Chondrocyte (in vitro differentiated cells): ENCODE data around the gene NDUFS3. TPM values are rescaled to one million over a fixed set of nuclear protein-coding genes. Genes with fewer than 3 reads are reported as not detected.

Experiments
- DNase-seq: peaks from one replicate; pipeline ENCODE4 v3.0.0; 2021; ENCODE audit warnings: mixed read lengths, low spot score
- H3K27ac Mint-ChIP-seq: one replicate; pipeline ENCODE4 v1.8.0; 2021; ENCODE audit warnings: mild to moderate bottlenecking, moderate library complexity, mixed read lengths; ENCODE audit not compliant: unreplicated experiment
- H3K27me3 Mint-ChIP-seq: 2 replicates; pipeline ENCODE4 v1.8.0; 2021; ENCODE audit warnings: low read depth, mixed read lengths
- H3K36me3 Mint-ChIP-seq: 2 replicates; pipeline ENCODE4 v1.8.0; 2021; ENCODE audit warnings: low read depth, mixed read lengths
- H3K4me1 Mint-ChIP-seq: 2 replicates; pipeline ENCODE4 v1.8.0; 2021; ENCODE audit warnings: low read depth, mild to moderate bottlenecking, mixed read lengths
- H3K4me3 Mint-ChIP-seq: one replicate; pipeline ENCODE4 v1.8.0; 2021; ENCODE audit warnings: mild to moderate bottlenecking, moderate library complexity, mixed read lengths; ENCODE audit not compliant: unreplicated experiment
- H3K9me3 Mint-ChIP-seq: 2 replicates; pipeline ENCODE4 v1.8.0; 2021; ENCODE audit warnings: low read depth, mixed read lengths
- total RNA-seq: library from RNA; stranded (reverse); gene quantifications from 3 replicates; pipeline ENCODE4 v1.2.1, GENCODE V29; 2021
- TF ChIP-seq, protein P1 (sequence below): fragments of 200-600 bp; sonication (generic); IDR thresholded peaks from 2 replicates; pipeline ENCODE4 v1.5.0; 2021; ENCODE audit warnings: antibody characterized with exemption, mild to moderate bottlenecking, moderate library complexity

The NDUFS3 gene
- total RNA-seq, 1 donor from 2014 or later: 70.3 TPM

DNA sequence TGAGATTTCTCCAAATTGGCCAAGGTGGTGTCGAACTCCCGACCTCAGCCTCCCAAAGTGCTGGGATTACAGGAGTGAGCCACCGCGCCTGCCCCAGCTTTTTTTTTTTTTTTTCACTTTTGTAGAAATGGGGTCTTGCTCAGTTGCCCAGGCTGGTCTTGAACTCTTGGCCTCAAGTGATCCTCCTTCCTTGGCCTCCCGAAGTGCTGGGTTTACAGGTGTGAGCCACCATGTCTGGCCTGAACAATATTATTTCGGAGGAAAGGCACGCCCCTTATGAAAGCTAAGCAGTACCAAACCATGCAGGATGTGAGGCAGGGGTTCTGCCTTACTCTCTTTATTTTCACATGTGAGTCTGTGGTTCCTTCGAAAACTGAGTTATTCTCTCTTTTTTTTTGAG is 47.4 kb downstream of the NDUFS3 start:
- TF ChIP-seq, protein P1, sequence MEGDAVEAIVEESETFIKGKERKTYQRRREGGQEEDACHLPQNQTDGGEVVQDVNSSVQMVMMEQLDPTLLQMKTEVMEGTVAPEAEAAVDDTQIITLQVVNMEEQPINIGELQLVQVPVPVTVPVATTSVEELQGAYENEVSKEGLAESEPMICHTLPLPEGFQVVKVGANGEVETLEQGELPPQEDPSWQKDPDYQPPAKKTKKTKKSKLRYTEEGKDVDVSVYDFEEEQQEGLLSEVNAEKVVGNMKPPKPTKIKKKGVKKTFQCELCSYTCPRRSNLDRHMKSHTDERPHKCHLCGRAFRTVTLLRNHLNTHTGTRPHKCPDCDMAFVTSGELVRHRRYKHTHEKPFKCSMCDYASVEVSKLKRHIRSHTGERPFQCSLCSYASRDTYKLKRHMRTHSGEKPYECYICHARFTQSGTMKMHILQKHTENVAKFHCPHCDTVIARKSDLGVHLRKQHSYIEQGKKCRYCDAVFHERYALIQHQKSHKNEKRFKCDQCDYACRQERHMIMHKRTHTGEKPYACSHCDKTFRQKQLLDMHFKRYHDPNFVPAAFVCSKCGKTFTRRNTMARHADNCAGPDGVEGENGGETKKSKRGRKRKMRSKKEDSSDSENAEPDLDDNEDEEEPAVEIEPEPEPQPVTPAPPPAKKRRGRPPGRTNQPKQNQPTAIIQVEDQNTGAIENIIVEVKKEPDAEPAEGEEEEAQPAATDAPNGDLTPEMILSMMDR: no peak
- no peak overlapping the region for H3K27ac Mint-ChIP-seq
- no peaks in the 10 kb centered on the region for H3K4me1 Mint-ChIP-seq
- no peak for DNase-seq
- peaks cover 30% of the 10 kb centered on the region for H3K36me3 Mint-ChIP-seq
- H3K27me3 Mint-ChIP-seq: no peaks in the 10 kb centered on the region
- no peaks in the 10 kb centered on the region for H3K9me3 Mint-ChIP-seq
- H3K4me3 Mint-ChIP-seq: no peak overlapping the region

DNA sequence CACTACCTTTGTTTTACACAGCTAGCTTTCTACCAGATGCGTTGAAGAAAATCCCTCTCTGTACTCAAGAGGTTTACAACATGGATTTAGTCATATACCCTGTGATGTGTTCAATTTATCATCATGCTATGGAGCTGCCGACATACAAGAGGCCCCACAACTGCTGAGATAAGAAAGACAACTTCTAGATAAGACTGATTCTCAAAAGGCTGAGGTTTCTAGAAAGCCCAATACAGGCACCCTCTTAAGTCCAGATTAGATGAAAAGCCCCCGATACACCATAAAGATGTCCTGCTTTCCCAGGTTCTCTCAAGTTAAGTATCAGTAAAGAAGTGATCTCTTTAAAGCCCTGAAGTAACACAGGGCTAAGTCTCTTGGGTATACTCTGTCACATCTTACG is 49.2 kb downstream of the NDUFS3 start:
- Mint-ChIP-seq H3K4me1 (no peaks in the 10 kb centered on the region), H3K9me3 (no peaks in the 10 kb centered on the region), H3K4me3 (no peak overlapping the region), H3K36me3 (peaks cover 33% of the 10 kb centered on the region), H3K27me3 (no peaks in the 10 kb centered on the region), H3K27ac (no peak overlapping the region)
- DNase-seq: no peak
- TF ChIP-seq, protein P1: no peak

DNA sequence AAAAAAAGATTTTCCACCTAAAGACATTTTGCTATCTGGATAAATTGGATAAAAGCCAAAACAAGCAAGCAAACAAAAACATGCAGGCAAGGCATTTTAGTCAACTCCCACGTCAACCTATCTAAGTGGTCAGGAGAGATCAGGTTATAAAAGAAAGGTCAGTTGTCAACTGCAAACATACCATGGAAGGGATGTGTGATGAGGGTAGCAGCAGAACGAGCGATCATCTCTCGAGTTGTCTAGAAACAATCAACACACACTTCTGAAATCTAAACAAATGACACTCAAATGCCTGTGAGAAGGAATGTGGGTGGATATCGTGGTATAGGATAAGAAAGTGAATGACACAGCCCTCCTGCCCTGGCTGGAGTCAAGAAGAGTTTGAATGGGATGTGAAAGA is 52.6 kb downstream of the NDUFS3 start:
- H3K9me3 Mint-ChIP-seq: no peaks in the 10 kb centered on the region
- H3K27me3 Mint-ChIP-seq: no peaks in the 10 kb centered on the region
- H3K4me1 Mint-ChIP-seq: no peaks in the 10 kb centered on the region
- H3K27ac Mint-ChIP-seq: peak overlapping the region; percentile 23
- DNase-seq: no peak
- TF ChIP-seq, protein P1: no peak
- H3K36me3 Mint-ChIP-seq: peaks cover 39% of the 10 kb centered on the region
- H3K4me3 Mint-ChIP-seq: no peak overlapping the region

Other genes starting within 250 kb of the NDUFS3 start
- gene MYBPC3, start 226.4 kb upstream of the NDUFS3 start, total RNA-seq: not detected in 3 replicates
- gene SPI1, start 200.5 kb upstream of the NDUFS3 start, total RNA-seq: not detected in 3 replicates
- gene SLC39A13, start 170.5 kb upstream of the NDUFS3 start, total RNA-seq: 113 to 124 TPM (median 120 TPM) in 3 replicates
- gene PSMC3, start 152.6 kb upstream of the NDUFS3 start, total RNA-seq: 100 to 139 TPM (median 108 TPM) in 3 replicates
- gene RAPSN, start 129.9 kb upstream of the NDUFS3 start, total RNA-seq: 0.33 to 0.35 TPM (median 0.34 TPM) in 3 replicates
- gene CELF1, start 25.9 kb upstream of the NDUFS3 start, total RNA-seq: 82.2 to 90.2 TPM (median 87.7 TPM) in 3 replicates
- gene PTPMT1, start 13.5 kb upstream of the NDUFS3 start, total RNA-seq: 40.4 to 48.8 TPM (median 43.5 TPM) in 3 replicates
- gene KBTBD4, start 104 bp upstream of the NDUFS3 start, total RNA-seq: 11.1 to 16.5 TPM (median 12.9 TPM) in 3 replicates
- not detected in 3 replicates for gene FAM180B, start 7.6 kb downstream of the NDUFS3 start, total RNA-seq
- gene C1QTNF4, start 15.3 kb downstream of the NDUFS3 start, total RNA-seq: 0.40 to 0.41 TPM in 2 of 3 replicates, not detected in the other
- 94.3 to 107 TPM (median 99.7 TPM) in 3 replicates for gene MTCH2, start 63.5 kb downstream of the NDUFS3 start, total RNA-seq
- gene AGBL2, start 136.3 kb downstream of the NDUFS3 start, total RNA-seq: 0.18 to 0.58 TPM (median 0.40 TPM) in 3 replicates
- 52.7 to 70.6 TPM (median 56.3 TPM) in 3 replicates for gene FNBP4, start 188.3 kb downstream of the NDUFS3 start, total RNA-seq